ENCODE data around the gene NDOR1.

Gene NDOR1

DNA sequence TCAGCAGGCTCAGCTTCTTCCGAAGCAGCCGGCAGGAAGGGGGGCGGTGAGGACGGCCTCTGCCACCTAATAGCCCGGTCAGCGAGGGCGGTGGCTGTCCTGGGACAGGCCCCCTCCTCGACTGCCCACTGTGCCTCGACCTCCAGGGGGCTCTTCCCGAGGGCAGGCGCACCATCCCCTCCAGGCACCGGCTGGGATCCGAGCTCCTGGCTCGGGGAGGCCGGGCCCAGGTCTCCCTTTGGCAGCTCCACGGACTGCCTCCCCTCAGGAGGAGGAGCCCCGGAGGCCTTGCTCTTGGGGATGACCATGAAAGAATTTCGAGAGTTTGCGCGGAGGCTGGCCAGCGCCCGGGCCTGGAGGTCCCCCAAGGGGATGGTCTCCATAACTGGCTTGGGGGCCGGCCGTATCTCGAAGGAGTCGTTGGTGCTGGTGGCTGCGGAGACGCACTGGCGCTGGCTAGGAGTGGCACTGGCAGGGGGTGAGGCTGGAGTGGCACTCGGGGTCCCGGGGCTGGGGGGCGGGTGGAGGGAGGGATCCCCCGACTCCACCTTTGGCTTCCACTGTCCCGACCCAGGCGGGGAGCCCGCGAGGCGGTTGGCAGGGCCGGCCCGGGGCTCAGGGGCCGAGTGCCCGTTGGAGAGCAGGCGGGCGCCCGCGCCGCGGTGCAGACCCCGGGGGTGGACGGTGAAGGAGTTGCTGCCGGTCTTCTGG, 5.9 kb upstream of the NDOR1 start:
- DNase-seq: no peak

DNA sequence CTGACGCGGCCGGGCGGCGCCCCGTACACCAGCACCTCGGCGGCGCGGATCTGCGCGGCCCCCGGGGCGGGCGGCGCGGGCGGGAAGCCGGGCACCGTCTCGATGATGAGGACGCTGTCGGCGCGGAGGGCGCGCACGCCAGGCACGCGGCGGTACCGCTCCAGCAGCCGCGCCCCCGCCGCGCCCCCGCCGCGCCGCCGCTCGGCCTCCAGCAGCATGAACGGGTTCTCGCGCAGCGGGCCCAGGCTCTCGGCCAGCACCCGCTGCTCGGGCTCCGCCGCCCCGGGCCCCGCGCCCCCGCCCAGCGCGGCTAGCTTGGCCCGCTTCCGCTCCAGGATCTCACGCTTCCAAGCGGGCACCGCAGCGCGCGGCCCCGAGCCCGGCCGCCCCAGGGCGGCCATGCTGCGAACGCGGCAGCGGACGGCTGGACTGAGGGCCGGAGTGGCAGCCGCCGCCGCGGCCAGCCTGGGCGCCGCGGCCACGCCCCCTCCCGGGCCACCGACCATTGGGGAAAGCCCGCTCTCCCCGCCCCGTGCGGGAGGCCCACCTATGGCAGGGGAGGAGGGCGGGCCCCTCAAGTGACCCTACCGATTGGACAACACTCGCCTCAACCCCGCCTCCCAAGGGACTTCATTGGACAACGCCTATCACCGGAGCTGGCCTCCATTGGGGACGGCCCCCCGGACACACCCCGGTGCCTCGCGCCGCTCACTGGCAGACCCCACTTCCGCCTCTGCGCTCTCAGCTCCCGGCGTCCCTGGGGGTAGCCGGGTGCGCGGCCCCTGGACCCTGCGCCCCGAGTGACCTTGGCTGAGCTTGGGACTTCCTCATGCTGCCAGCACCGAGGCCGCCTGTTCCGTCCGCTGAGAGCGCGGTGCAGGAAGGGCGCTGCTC, 4.9 kb upstream of the NDOR1 start, which contains the start of gene TPRN:
TPRN (minus strand) TSS at position 431 of the 894 bp plus-strand sequence; CDS start at position 401, 30 bp downstream.
- peak; percentile 100 for DNase-seq

DNA sequence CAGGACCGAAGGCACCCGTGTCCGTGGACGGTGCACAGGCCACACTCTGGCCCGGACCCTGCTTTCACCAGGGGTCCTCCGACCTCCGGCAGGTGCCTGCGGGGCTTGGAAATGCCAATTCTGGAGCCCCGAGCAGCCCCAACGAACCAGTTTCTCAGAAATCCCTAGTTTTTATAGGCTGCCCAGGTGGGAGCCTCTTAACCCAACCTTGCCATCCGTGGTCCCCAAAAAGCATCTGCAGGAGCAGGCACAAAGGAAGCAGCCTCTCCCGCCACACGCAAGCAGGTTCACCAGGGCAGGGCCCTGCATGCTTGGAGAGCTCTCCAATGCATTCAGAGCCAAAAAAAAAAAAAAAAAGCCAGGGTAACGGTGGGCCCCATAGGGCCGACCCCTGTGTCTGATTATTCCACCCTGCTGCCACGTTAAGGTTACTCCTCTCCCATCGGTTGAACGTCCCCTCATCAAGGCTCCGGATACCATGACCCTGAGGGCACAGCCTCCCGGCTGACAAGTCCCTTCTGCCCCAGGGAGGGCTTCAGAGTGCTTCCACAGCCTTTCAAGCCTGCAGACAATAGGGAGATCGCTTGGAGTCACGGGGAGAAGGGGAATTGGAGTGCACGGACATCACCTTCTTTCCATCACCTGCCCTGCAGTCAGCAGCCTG, 4.2 kb upstream of the NDOR1 start:
- no peak for DNase-seq

DNA sequence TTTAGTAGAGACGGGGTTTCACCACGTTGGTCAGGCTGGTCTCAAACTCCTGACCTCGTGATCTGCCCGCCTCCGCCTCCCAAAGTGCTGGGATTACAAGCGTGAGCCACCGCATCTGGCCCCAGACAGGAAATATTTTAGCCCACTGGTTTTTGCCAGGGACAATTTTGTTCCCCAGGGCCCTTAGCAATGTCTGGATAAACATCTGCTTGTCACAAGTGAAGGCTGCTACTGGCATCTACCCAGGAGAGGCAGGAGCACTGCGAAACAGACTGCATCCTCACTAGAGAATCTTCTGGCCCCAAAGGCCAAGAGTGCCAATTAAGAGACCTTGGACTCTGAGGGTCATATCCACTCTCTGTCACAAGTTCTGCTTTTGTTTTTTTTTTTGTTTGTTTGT, 2.5 kb upstream of the NDOR1 start:
- DNase-seq: no peak

DNA sequence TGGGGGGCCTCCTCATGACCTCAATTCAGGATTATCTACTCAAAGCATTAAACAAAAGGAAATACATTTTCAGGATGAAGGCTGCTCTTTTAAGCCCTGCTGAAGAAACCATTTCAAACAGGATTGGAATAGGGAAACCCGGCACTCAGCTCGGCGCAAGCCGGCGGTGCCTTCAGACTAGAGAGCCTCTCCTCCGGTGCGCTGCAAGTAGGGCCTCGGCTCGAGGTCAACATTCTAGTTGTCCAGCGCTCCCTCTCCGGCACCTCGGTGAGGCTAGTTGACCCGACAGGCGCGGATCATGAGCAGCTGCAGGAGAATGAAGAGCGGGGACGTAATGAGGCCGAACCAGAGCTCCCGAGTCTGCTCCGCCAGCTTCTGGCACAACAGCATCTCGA, 772 bp upstream of the NDOR1 start:
- DNase-seq: no peak

DNA sequence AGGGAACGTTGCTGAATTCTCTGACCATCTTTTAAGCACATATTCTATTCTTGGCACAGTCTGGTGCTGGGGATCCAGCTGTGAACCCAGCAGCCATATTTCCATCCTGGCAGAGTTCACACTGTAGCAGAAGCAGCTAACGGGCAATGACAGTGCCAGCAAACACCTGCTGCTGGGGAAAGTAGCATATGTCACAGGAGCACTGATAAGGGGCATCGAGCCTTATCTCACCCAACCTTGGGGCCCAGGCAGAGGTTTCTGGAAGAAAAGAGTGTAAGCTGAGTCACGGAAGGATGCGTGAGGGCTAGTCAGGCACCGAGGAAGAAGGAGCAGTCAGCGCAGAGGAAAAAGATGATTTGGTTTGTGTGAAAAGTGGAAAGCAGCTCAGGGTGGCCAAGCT, 1.1 kb downstream of the NDOR1 start:
- DNase-seq: no peak

DNA sequence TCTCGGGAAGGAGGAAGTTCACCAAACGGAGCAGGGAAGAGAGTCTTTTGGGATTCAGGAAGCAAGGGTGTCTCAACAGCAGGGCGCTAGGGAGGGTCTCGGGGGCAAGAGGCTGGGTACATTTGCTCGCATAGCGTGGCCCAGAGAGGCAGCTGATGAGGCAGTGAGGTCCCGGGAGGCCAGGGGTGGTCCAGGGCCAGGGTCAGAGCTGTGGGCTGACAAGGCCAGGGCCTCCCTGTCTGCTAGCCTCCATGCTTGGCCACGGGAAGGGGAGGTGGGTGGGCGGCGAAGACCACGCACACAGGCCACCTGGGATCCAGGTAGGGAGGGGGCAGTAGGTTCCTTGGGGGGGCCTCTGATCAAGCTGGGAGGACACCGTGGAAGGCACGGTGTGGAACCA, 6.0 kb downstream of the NDOR1 start:
- no peak for DNase-seq

DNA sequence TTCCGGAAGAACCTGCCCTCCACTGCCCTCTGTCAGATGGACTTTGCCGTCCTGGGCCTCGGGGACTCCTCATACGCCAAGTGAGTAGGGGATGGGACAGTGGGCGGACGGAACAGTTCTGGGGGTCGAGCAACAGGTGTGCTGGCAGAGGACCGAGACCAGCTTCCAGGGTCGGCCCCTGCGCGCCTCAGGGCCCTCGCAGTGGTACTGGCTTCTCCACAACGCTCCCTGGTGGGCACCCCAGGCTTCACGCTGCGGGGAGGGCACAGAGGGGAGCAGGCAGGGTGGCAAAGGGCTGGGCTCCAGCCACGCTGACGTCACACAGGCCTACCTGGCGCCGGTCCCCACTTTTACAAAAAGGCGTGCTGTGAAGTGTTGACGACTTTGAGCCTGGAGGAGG, 7.0 kb downstream of the NDOR1 start:
- DNase-seq: no peak

DNA sequence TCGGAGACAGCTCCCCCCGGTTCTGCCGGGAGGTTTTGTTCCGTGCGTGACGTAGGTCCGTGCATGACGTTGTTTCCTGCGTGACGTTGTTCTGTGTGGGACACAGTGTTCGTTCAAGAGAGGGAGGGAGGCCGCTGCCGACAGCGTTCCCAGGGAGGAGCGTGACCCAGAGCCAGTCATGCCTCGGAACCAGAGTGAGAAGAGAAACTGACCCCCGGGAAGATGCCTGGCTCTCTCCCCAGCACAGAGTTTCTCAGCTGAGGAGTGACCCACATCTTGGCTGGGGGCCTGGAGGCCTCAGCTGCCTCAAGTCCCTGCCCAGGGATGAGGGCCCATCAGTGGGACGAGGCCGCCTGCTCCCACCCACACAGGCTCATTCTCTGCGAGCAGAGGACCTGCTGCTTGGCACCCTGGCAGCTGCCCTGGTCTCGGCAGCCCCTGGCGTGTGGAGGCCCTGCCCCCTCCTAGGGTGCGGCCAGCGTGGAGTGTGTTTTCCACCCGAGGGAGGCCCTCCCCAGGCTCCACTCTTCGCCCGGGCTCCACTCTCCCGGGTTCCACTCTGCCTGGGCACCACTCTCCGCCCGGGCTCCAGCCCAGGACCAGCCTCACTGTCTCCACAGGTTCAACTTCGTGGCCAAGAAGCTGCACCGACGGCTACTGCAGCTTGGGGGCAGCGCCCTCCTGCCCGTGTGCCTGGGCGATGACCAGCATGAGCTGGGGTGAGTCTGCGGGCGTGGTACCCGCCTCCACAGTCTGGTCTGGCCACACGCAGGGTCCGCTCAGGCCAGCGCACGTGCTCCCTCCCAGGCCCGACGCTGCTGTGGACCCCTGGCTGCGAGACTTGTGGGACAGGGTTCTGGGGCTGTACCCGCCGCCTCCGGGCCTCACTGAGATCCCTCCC, 7.9 kb downstream of the NDOR1 start:
- DNase-seq: no peak

DNA sequence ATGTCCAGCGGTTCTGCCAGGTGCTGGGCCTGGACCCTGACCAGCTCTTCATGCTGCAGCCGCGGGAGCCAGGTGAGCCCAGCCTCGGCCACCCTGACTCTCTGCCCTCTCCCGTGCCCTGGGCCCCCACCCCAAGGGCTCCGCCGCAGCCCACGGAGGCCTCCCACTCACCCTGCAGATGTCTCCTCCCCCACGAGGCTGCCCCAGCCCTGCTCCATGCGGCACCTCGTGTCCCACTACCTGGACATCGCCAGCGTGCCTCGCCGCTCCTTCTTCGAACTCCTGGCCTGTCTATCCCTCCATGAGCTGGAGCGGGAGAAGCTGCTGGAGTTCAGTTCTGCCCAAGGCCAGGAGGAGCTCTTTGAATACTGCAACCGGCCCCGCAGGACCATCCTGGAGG, 9.1 kb downstream of the NDOR1 start:
- no peak for DNase-seq

DNA sequence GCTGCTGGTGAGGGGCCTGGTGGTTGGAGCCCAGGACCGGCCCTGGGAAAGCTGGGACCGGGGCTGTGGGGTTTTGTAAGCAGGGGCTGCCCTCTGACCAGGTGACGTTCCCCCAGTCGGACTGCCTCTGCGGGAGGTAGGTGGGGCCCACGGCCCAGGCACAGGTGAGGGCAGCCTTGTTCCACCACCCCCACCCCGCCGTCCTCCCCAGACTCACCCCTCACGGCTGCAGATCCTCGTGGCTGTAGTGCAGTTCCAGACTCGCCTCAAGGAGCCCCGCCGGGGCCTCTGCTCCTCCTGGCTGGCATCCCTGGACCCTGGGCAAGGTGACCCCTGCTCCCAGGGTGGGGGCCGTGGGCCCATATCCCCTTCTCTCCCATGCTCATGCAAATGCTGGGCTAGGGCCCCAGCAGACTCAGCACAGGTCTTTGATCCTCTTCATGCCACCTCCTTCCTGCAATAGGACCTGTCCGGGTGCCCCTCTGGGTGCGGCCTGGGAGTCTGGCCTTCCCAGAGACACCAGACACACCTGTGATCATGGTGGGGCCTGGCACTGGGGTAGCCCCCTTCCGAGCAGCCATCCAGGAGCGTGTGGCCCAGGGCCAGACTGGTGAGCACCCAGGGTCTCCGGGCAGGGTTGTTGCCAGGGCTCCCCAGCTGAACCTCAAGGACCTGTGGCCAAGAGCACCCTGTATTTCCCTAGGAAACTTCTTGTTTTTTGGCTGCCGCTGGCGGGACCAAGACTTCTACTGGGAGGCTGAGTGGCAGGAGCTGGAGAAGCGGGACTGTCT, 9.9 kb downstream of the NDOR1 start:
- no peak for DNase-seq

DNA sequence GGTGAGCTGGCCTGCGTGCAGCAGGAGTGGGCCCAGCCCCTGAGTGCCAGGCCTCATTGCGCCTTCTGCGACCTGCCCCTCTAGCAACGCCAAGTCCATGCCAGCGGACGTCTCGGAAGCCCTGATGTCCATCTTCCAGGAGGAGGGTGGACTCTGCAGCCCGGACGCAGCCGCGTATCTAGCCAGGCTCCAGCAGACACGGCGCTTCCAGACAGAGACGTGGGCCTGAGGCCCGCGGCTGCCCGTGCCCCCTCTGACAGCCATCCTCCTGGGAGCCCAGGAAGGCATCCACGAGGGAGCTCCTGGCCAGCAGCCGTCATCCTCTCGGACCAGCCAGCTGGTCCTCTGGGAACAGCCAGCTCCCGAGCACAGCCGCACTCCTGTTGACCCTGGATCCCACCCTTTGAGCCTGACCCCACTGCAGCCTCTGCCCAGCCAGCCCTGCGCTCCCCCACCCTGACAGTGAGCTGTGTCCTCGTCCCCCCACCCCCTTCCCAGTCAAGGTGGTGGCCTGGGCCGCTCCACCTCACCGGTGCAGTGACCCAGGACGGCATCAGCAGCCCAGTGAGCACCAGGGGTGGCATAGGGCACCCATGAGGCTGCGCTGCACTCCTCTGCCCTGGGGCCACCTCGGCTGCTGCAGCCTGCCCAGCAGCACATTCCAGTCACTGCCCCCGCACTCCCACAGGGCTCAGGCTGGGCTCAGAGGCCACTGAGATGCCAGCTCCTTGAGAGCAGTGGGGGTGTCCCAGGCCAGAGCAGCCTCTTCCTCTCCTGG, 10.9 kb downstream of the NDOR1 start:
- DNase-seq: no peak

DNA sequence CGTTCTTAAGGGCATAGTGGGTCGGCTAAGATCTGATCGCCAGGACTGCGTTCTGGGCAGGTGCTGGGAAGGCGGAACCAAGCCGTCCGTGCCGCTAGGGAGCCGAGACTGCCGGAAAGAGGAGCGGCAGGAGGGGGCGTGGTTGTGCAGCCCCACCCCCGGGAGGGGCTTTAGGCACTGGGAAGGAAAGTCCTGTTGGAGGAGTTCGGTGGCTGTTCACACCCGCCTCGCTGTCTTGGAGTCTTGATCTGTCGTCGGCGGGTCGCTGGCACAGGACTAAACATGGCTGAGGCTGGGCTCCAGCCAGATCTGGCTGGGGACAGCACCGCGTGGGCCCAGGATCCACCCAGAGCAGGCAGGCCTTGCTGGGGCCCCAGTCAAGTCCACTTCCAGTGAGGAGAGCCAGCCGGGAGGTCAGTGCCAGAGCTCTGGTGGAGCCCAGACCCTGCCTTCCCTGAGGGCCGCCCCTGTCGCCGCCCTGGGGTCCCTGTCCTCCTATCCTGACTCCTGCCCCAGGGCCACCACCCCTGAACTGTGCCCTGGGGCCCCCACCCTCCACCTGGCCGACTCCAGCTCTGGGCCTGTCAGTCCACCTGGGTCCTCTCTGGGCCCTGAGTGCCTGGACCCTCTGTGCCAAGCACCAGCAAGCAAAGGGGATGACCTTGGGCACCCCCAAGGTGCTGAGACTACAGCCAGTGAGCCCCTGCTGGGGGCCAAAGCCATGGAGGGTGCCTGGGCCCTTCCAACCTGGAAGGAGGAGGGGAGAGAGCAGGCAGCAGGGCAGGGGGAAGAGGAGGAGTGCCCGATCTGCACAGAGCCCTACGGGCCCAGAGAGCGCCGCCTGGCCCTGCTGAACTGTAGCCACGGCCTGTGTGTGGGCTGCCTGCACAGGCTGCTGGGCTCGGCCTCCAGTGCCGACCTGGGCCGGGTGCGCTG, 12.0 kb downstream of the NDOR1 start:
- no peak for DNase-seq

DNA sequence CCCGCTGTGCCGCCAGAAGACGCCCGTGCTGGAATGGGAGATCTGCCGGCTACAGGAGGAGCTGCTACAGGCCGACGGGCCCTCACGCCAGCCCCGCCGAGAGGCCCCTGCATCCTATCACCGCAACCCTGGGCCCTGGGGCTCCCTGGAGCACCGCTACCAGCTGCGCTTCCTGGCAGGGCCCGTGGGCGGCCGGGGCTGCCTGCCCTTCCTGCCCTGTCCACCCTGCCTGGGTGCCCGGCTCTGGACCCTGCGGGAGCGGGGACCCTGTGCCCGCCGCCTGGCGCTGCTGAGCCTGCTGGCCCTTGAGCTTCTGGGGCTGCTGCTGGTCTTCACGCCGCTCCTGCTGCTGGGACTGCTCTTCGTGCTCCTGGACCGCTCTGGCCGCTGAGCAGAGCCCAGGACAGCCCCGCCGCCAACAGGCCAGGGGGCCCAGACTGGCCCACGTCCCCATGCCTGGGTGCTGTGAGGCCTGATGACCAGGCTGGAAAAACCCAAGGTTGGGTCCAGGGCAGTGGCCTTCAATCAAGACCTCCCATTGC, 12.8 kb downstream of the NDOR1 start:
- no peak for DNase-seq

DNA sequence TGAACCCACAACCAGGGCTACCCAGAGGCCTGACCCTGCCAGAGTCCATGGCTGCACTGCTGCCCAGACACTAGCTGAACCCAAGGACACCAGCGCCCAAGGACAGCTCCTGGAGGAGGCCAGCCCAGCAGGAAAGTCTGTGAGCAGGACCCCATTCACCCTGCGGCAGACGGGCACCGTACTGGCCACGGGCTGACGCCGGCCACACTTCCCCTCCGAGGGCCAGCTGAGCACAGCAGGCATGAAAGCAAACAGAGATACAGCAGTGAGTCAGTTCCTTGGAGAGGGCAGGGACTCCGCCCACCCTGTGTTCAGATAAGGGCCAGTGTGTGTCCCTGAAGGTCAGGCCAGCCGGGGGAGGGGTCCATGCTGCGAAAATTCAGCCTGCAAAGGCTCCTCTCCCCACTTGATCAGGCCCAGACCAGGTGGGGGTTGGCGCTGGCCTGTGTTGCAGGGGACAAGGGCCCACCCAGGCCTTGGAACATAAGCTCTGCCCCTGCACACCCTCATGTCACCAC, 13.3 kb downstream of the NDOR1 start:
- no peak for DNase-seq

DNA sequence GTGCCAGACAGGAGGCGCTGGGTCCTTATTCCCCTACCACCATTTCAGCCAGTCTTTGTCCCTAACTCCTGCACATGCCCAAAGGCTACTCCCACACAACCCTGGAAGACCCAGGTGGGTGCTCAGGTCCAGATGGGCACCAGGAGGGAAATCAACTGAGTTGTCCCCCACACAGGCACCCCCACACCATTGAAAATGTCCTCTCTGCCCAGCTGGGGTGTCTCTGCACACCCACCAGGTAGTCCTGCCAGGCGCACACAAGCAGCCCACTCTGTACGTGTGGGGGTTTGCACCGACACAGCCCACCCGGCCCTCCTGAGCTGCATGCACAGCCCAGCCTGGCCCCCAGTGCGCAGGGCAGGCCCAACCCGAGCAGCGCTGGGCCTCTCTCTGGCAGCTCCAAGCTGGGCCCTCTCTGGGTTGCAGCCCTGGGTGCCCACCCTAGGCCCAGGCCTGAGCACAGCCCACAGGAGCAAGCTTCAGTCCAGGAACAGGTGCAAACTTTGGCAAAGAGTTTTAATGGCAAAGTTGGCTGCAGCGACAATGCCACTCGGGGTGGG, 14.3 kb downstream of the NDOR1 start:
- no peak for DNase-seq

DNA sequence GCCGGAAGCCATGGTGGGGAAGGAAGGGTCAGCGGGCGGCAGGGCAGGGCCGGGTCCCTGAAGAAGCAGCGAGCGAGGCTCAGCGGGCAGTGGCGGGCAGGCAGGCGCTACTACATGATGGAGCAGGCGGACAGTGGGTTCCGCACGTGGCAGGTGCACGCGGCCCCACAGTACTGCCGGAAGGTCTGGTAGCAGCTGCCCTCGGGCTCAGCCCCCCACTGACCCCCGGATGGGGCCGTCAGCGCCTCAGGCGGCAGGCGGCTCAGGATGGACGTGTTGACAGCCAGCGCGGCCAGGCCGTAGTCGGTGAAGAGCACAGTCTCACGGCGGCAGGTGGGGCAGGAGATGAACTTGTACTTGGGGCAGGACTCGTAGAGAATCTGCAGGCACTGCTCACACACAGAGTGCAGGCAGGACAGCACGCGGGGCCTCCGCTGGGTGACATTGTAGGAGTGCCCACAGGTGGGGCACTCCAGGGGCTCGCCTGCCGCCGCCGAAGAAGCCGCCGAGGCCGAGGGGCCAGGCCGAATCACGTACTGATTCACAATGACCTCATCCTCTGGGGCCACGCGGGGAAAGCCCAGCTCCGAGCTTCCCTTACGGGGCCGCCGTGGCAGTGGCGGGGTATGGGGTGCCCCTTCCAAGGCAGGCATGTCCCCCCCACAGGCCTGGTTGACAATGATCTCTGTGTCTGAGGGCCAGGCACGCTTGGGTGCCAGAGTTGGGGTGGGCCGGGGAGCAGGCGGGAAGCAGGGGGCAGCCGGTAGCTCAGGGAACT, 15.0 kb downstream of the NDOR1 start:
- DNase-seq: no peak

DNA sequence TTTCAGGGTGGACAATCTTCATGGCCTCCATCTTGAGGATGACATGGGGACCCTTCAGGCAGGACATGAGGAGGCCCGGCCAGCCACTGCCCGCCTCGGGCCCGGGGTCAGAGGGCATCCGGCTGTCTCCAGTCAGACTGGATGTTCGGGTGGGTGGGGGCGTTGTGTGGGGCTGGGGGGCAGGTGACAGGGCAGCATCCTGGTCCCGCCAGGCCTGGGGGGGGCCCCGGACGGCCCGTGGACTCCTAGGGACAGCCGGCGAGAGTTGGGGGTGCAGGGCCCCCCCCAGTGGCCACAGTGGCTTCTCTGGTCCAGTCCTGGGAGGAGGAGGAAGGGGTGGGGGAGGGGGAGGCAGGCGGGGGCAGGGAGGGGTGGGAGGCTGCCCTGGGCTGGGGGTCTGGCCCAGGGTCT, 15.6 kb downstream of the NDOR1 start:
- DNase-seq: no peak
